ENCODE results near the gene TINCR.
"Not testable (repeated sequence)": the region's sequence is repeated elsewhere in the genome, so short reads cannot be mapped to it uniquely, and the experiment has no call there.

Gene TINCR

GRCh38 chr19:5537870-5538269 lies 29.9 kb downstream of the TINCR start:
- TF ChIP-seq CTCF (IDR thresholded peaks at IDR 0.05; ENCODE audit: low read depth, low read length): no peak
- in situ Hi-C loops (cut with HindIII; ENCODE audit: low sequenced_read_pairs): no loop called here
- H3K4me3 ChIP-seq (ENCODE audit: low read depth, low read length): no peak overlapping the region
- no peak for DNase-seq (ENCODE audit: low read depth, low spot score)

GRCh38 chr19:5536982-5537579 lies 30.7 kb downstream of the TINCR start:
- in situ Hi-C loops (cut with HindIII; ENCODE audit: low sequenced_read_pairs); DNase-seq (ENCODE audit: low read depth, low spot score); H3K4me3 ChIP-seq (ENCODE audit: low read depth, low read length): not testable (repeated sequence)

DNA sequence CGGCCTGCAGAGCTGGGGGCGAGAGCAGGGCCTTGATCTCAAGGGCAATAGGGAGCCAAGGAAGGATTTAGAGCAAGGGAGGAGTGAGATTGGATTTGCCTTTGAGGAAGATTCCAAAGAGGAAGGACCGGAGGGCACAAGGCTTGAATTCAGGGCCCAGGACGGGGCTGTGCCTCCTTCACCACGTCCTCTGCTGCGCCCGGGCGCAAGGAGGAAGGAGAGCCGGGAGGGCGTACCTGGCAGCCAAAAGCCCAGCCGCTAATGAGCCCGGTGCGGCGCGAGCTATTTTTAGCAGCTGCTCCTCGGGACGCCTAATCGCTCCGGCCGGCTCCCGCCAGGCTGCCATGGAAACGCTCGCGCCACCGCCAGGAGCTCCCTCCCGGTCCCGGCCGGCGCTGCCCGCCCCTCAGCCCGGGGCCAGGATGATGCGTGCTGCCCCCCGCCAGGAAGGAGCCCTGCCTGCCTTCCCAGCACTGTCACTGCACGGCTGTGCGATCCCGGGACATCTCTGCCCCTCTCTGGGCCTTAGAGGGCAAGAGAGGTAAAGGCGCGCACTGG lies 31.3 kb downstream of the TINCR start:
- no peak overlapping the region for H3K4me3 ChIP-seq (ENCODE audit: low read depth, low read length)
- TF ChIP-seq CTCF (IDR thresholded peaks at IDR 0.05; ENCODE audit: low read depth, low read length): no peak
- in situ Hi-C loops (cut with HindIII; ENCODE audit: low sequenced_read_pairs): no loop called here
- DNase-seq (ENCODE audit: low read depth, low spot score): peak; percentile 61

DNA sequence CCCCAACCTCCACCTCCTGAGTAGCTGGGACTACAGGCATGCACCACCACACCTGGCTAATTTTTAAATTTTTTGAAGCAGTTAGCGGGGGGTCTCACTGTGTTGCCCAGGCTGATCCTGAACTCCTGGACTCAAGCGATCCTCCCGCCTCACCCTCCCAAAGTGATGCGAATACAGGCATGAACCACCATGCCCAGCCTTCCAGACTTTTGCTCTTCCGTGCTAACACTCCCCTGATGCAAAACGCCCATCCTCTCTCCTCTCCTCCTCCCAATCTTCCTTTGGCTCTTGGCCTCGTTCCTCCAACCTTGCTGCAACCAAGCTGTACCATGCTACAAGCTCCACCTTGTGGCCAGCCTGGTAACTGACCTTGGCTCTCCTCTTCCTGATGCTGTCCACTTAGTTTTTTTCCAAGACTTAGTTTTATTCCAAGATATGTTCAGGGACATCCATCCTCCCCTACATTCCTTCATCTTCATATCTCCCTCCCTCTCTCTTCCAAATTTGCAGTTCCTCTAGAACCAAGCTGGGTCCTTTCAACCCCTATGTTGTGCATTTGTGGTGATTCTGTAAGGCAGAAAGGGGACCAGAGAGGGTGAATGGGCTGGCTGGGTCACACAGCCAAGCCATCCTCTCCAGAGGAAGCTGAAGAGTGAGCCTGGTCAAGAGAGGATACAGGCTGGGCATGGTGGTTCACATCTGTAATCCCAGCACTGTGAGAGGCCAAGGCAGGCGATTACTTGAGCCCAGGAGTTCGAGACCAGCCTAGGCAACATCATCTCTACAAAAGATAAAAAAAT lies 32.8 kb downstream of the TINCR start:
- TF ChIP-seq CTCF (IDR thresholded peaks at IDR 0.05; ENCODE audit: low read depth, low read length): peak; percentile 57
- in situ Hi-C loops (cut with HindIII; ENCODE audit: low sequenced_read_pairs): no loop called here
- no peak for DNase-seq (ENCODE audit: low read depth, low spot score)
- H3K4me3 ChIP-seq (ENCODE audit: low read depth, low read length): no peak overlapping the region

GRCh38 chr19:5533257-5533656 lies 34.5 kb downstream of the TINCR start:
- no peak for DNase-seq (ENCODE audit: low read depth, low spot score)
- H3K4me3 ChIP-seq (ENCODE audit: low read depth, low read length): no peak overlapping the region
- no peak for TF ChIP-seq CTCF (IDR thresholded peaks at IDR 0.05; ENCODE audit: low read depth, low read length)
- in situ Hi-C loops (cut with HindIII; ENCODE audit: low sequenced_read_pairs): no loop called here

GRCh38 chr19:5530701-5531100 lies 37.1 kb downstream of the TINCR start:
- TF ChIP-seq CTCF (IDR thresholded peaks at IDR 0.05; ENCODE audit: low read depth, low read length): no peak
- in situ Hi-C loops (cut with HindIII; ENCODE audit: low sequenced_read_pairs): no loop called here
- no peak for DNase-seq (ENCODE audit: low read depth, low spot score)

DNA sequence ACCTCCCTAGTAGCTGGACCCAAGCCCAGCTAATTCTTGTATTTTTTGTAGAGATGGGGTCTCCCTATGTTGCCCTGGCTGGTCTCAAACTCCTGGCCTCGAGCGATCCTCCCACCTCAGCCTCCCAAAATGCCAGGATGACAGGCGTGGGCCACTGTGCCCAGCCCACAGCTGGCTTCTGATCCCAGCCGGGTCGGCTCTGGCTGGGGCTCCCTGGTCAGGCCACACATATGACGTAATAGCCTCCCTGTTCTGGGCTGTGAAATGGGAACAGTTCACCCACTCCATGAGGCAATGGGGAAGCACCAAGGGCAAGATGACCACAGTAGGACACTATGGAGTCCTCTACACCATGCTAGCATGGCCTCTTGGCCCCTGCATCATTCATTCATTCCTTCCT lies 41.1 kb downstream of the TINCR start:
- in situ Hi-C loops (cut with HindIII; ENCODE audit: low sequenced_read_pairs): no loop called here
- H3K4me3 ChIP-seq (ENCODE audit: low read depth, low read length): no peak overlapping the region
- DNase-seq (ENCODE audit: low read depth, low spot score): no peak
- TF ChIP-seq CTCF (IDR thresholded peaks at IDR 0.05; ENCODE audit: low read depth, low read length): no peak

More at GRCh38 chr19:5530701-5531100, 37.1 kb downstream of the TINCR start:
- no peak overlapping the region for H3K4me3 ChIP-seq (ENCODE audit: low read depth, low read length)

Data from astrocyte of the spinal cord (primary cell).